Ascending aorta (tissue), 2 donors: ENCODE measurements around the gene APOE. TPM values are rescaled to one million over a fixed set of nuclear protein-coding genes. Genes with fewer than 3 reads are reported as not detected.
"Not testable (repeated sequence)": the region's sequence is repeated elsewhere in the genome, so short reads cannot be mapped to it uniquely, and the experiment has no call there.

ENCODE experiments used
- DNase-seq, 2 donors: peaks; one replicate each; pipeline ENCODE4 v3.0.0-alpha.2; 2019; ENCODE audit warnings: low spot score in 2 of 2
- H3K27ac ChIP-seq, 2 donors: fragments of 200-600 bp; sonication (generic); one replicate each; pipeline ENCODE4 v1.5.1; 2016 to 2017; ENCODE audit warnings: mild to moderate bottlenecking in 1 of 2
- H3K27me3 ChIP-seq: fragments of 200-600 bp; sonication (generic); one replicate; pipeline ENCODE4 v1.5.1; 2017
- H3K36me3 ChIP-seq, 2 donors: fragments of 200-600 bp; sonication (generic); one replicate each; pipeline ENCODE4 v1.5.1; 2016
- H3K4me1 ChIP-seq, 2 donors: fragments of 200-600 bp; sonication (generic); one replicate each; pipeline ENCODE4 v1.5.1; 2016 to 2017; ENCODE audit warnings: mild to moderate bottlenecking in 1 of 2
- H3K4me3 ChIP-seq, 2 donors: fragments of 200-600 bp; sonication (generic); one replicate each; pipeline ENCODE4 v1.5.1; 2016 to 2017; ENCODE audit warnings: mild to moderate bottlenecking in 1 of 2
- H3K9me3 ChIP-seq, 2 donors: fragments of 200-600 bp; sonication (generic); one replicate each; pipeline ENCODE4 v1.5.1; 2016
- CTCF ChIP-seq, 3 experiments: fragments of 200-600 bp in 2 of 3; fragments of 450-650 bp in 1 of 3; sonication (generic) in 2 of 3; IDR thresholded peaks; one replicate each; pipeline ENCODE4 v1.5.1; 2016 to 2019; ENCODE audit warnings: antibody characterized with exemption in 3 of 3, mild to moderate bottlenecking in 1 of 3, moderate library complexity in 1 of 3
- intact Hi-C: fragments of 100-400 bp; cut with DNase I; formaldehyde crosslinking; loops from one replicate; pipeline ENCODE4 v1.15.1; 2023
- total RNA-seq: library from RNA; depleted of rRNA; stranded (reverse); fragments of >200 nt; gene quantifications from one replicate; pipeline ENCODE4 v1.1.0, GENCODE V29; 2016

Gene APOE
- total RNA-seq, 1 donor from 2014 or later = 436 TPM

DNA sequence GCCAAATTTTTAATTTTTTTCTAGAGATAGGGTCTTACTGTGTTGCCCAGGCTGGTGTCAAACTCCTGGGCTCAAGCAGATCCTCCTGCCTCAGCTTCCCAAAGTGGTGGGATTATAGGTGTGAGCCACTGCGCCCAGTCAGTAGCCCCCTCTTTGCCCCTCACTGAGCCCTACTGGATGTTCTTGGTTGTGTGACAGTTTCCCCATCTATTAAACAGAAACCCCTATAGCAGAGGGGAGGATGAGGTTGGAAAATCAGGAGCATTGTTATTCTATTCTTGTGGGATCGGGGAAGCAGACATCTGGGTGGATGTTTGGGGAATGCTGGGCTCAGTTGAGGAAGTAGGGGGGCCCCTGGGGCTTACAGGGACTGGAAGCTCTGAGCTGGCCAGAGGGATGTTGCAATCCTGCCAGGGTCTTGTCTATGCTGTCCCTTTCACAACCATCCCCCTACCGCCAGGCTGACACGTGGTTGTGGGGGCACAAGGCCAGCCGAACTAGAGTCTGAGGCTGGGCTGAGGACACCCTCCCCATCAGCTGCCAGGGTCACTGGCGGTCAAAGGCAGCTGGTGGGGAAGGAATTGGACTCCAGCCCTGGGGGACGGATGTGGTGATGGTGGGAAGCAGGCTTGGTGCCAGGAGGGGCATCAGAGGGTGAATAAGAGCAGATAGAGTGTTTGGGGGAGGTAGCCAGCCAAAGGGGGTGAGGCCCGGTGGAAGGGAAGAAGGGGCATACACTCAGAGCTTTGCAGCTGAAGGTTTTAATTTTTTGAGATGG, 19.7 kb downstream of the APOE start:
- peak; percentile 69 to 83 for DNase-seq
- no peak for TF ChIP-seq CTCF (IDR thresholded peaks at IDR 0.05)
- Histone ChIP-seq H3K27me3 (no peaks in the 10 kb centered on the region), H3K36me3 (no peaks in the 10 kb centered on the region), H3K4me3 (no peak overlapping the region), H3K4me1 (no peaks in the 10 kb centered on the region), H3K9me3 (no peaks in the 10 kb centered on the region), H3K27ac (peak overlapping the region in 1 of 2 donors; percentile 32)
- intact Hi-C loops = no loop called here

GRCh38 chr19:44926245-44927077, 20.9 kb downstream of the APOE start:
- peak overlapping the region in 1 of 2 donors; percentile 42 for H3K4me3 ChIP-seq
- H3K27ac ChIP-seq, DNase-seq: not testable (repeated sequence)

GRCh38 chr19:44927746-44928145, 22.1 kb downstream of the APOE start:
- intact Hi-C loops = no loop called here

More at GRCh38 chr19:44926245-44927077, 20.9 kb downstream of the APOE start:
- H3K27me3 ChIP-seq, H3K4me1 ChIP-seq, H3K9me3 ChIP-seq, intact Hi-C loops, H3K36me3 ChIP-seq: not testable (repeated sequence)

GRCh38 chr19:44930088-44930487, 24.5 kb downstream of the APOE start:
- intact Hi-C loops = no loop called here
- Histone ChIP-seq H3K36me3 (no peaks in the 10 kb centered on the region), H3K27me3 (no peaks in the 10 kb centered on the region), H3K9me3 (no peaks in the 10 kb centered on the region), H3K4me3 (no peak overlapping the region), H3K27ac (no peak overlapping the region), H3K4me1 (no peaks in the 10 kb centered on the region)
- TF ChIP-seq CTCF (IDR thresholded peaks at IDR 0.05) = no peak
- no peak for DNase-seq

More at GRCh38 chr19:44927746-44928145, 22.1 kb downstream of the APOE start:
- TF ChIP-seq CTCF (IDR thresholded peaks at IDR 0.05) = no peak
- Histone ChIP-seq H3K4me1 (no peaks in the 10 kb centered on the region), H3K9me3 (no peaks in the 10 kb centered on the region), H3K27me3 (no peaks in the 10 kb centered on the region), H3K4me3 (no peak overlapping the region), H3K36me3 (no peaks in the 10 kb centered on the region), H3K27ac (no peak overlapping the region)
- DNase-seq = no peak

- Histone ChIP-seq H3K9me3 (no peaks in the 10 kb centered on the region), H3K4me1 (no peaks in the 10 kb centered on the region), H3K27ac (no peak overlapping the region), H3K36me3 (no peaks in the 10 kb centered on the region), H3K4me3 (no peak overlapping the region), H3K27me3 (no peaks in the 10 kb centered on the region)
- intact Hi-C loops = no loop called here
- no peak for DNase-seq
- no peak for TF ChIP-seq CTCF (IDR thresholded peaks at IDR 0.05)
These were observed 25.9 kb downstream of the APOE start for GRCh38 chr19:44931541-44931940.

DNA sequence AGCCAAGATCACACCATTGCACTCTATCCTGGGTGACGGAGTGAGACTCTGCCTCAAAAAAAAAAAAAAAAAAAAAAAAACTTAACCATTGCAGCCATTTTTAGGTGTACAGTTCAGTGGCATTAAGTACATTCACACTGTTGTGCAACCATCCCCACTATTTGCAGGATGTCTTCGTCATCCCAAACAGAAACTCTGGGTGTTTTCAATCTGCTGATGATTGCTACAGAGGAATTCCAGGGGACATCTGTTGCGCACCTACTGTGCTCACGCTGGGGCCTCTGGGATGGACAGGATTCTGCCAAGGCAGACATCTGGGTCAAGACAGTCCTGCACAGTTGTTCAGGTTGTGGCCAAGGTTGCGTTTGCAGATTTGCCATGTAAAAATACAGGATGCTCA, 34.1 kb downstream of the APOE start:
- TF ChIP-seq CTCF (IDR thresholded peaks at IDR 0.05) = no peak
- Histone ChIP-seq H3K27ac (no peak overlapping the region), H3K36me3 (no peaks in the 10 kb centered on the region), H3K27me3 (no peaks in the 10 kb centered on the region), H3K4me3 (no peak overlapping the region), H3K4me1 (no peaks in the 10 kb centered on the region), H3K9me3 (no peaks in the 10 kb centered on the region)
- DNase-seq = no peak
- intact Hi-C loops = no loop called here
